CD8-positive, alpha-beta memory T cell (primary cell): ENCODE data around the gene NLGN1. TPM values are rescaled to one million over a fixed set of nuclear protein-coding genes. Genes with fewer than 3 reads are reported as not detected.

Experiments
- CTCF ChIA-PET: fragments of 350-600 bp; sonication (Branson Sonifier 250); formaldehyde crosslinking; loops from one replicate; lab custom pipeline; 2021; ENCODE audit warnings: antibody characterized with exemption; lab: Charles Lee
- POLR2A ChIA-PET: fragments of 350-600 bp; sonication (Branson Sonifier 250); formaldehyde crosslinking; loops from one replicate; lab custom pipeline; 2021; ENCODE audit warnings: antibody characterized with exemption; lab: Charles Lee
- DNase-seq, 5 donors: peaks; one replicate each; pipeline versions ENCODE4 v3.0.0 to v3.0.0-alpha.2; 2020 to 2022; ENCODE audit warnings: mixed read lengths in 1 of 5
- H3K27ac ChIP-seq: one replicate; pipeline ENCODE4 v1.7.0; 2013; ENCODE audit warnings: low read depth, mild to moderate bottlenecking, low read length, moderate library complexity
- H3K27me3 ChIP-seq: 2 replicates; pipeline ENCODE4 v1.7.0; 2013; ENCODE audit warnings: low read length, mild to moderate bottlenecking; ENCODE audit not compliant: insufficient read depth, poor library complexity, severe bottlenecking
- H3K36me3 ChIP-seq: 2 replicates; pipeline ENCODE4 v1.7.0; 2013; ENCODE audit warnings: mild to moderate bottlenecking, low read length, moderate library complexity; ENCODE audit not compliant: insufficient read depth
- H3K4me1 ChIP-seq: 2 replicates; pipeline ENCODE4 v1.7.0; 2013; ENCODE audit warnings: mild to moderate bottlenecking, low read length, moderate library complexity; ENCODE audit not compliant: insufficient read depth
- H3K4me3 ChIP-seq: 2 replicates; pipeline ENCODE4 v1.7.0; 2013; ENCODE audit warnings: mild to moderate bottlenecking, low read length
- H3K9me3 ChIP-seq: 2 replicates; pipeline ENCODE4 v1.7.0; 2013; ENCODE audit warnings: mild to moderate bottlenecking, low read length
- H3K27ac Mint-ChIP-seq, 8 donors: one replicate each; pipeline ENCODE4 v1.8.0; 2020 to 2021; ENCODE audit warnings: mixed read lengths in 8 of 8, mild to moderate bottlenecking in 6 of 8, inconsistent platforms in 3 of 8, moderate library complexity in 3 of 8
- H3K27me3 Mint-ChIP-seq, 2 donors: one replicate each; pipeline ENCODE4 v1.8.0; 2020 to 2021; ENCODE audit warnings: mixed read lengths in 2 of 2, mild to moderate bottlenecking in 1 of 2, moderate library complexity in 1 of 2
- H3K36me3 Mint-ChIP-seq, 3 donors: one replicate each; pipeline ENCODE4 v1.8.0; 2020 to 2021; ENCODE audit warnings: mixed read lengths in 3 of 3, inconsistent platforms in 1 of 3, mild to moderate bottlenecking in 1 of 3
- H3K4me1 Mint-ChIP-seq, 3 donors: one replicate each; pipeline ENCODE4 v1.8.0; 2020 to 2021; ENCODE audit warnings: mixed read lengths in 3 of 3, inconsistent platforms in 1 of 3, mild to moderate bottlenecking in 1 of 3
- H3K4me3 Mint-ChIP-seq, 7 donors: one replicate each; pipeline ENCODE4 v1.8.0; 2020 to 2021; ENCODE audit warnings: mixed read lengths in 7 of 7, mild to moderate bottlenecking in 6 of 7, moderate library complexity in 4 of 7, inconsistent platforms in 2 of 7
- H3K9me3 Mint-ChIP-seq, 5 donors: one replicate each; pipeline ENCODE4 v1.8.0; 2020 to 2022; ENCODE audit warnings: mixed read lengths in 5 of 5, mild to moderate bottlenecking in 3 of 5, moderate library complexity in 2 of 5, inconsistent platforms in 1 of 5
- polyA plus RNA-seq: library from polyadenylated mRNA; unstranded; fragments of 300-500 nt; fragmentation: Illumina TruSeq; gene quantifications from one replicate; pipeline ENCODE4 v1.2.3, GENCODE V29; 2021
- total RNA-seq, 2 experiments: library from RNA; stranded (reverse); gene quantifications; one replicate each; pipeline ENCODE4 v1.2.3, GENCODE V29; 2021

Gene NLGN1
- total and polyA plus RNA-seq, 3 experiments from 2014 or later, result not detected

DNA sequence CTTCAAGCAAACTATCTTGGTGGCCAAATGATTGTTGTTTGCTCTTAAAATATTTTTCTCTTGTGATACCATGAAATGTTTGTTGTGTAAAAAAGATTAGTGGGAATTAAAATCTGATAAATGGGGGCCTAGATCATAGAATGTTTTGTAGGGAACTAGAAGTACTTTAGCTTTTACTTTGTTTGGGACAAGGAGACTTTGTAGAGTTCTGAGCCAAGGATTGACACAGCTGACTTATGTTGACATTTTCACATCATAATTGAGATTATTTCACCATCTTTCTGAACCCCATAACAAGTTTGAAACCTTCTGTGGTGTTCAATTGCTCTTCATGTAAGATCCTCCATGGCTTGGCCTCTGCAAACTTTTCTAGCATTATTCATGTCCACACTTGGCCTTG, 235.4 kb downstream of the NLGN1 start:
- no peaks in the 10 kb centered on the region for H3K27me3 ChIP-seq
- Mint-ChIP-seq H3K4me1 (no peaks in the 10 kb centered on the region), H3K27ac (no peak overlapping the region), H3K27me3 (no peaks in the 10 kb centered on the region), H3K4me3 (no peak overlapping the region), H3K9me3 (peaks cover 0 to 18% (median 2%) of the 10 kb centered on the region in 5 donors), H3K36me3 (no peaks in the 10 kb centered on the region)
- H3K9me3 ChIP-seq, result no peaks in the 10 kb centered on the region
- no peak overlapping the region for H3K4me3 ChIP-seq
- no peaks in the 10 kb centered on the region for H3K36me3 ChIP-seq
- POLR2A ChIA-PET, result no interaction called here
- no peak overlapping the region for H3K27ac ChIP-seq
- H3K4me1 ChIP-seq, result no peaks in the 10 kb centered on the region
- CTCF ChIA-PET, result no interaction called here
- DNase-seq, result no peak

DNA sequence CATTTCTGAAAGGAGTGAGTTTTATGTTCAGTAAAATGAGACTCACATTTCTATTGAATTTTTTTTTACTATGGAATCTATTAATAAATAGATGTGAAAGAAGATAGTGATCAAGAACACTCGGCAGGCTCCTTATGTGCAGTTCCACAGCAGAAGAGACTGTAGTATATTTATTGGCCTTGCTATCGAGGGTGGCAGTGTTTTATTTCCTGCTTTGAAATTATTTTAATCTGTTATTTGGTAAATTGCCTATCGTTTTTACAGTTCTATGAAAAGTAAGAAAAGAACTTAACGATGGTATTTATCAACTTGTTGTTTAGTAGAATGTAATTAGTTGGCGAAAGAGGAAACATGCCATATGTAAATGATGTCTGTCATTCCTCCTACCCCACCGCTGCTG, 238.3 kb downstream of the NLGN1 start:
- Mint-ChIP-seq H3K36me3 (no peaks in the 10 kb centered on the region), H3K27ac (no peak overlapping the region), H3K4me3 (no peak overlapping the region), H3K9me3 (peaks cover 0 to 19% (median 2%) of the 10 kb centered on the region in 5 donors), H3K4me1 (no peaks in the 10 kb centered on the region), H3K27me3 (no peaks in the 10 kb centered on the region)
- Histone ChIP-seq H3K36me3 (no peaks in the 10 kb centered on the region), H3K27ac (no peak overlapping the region), H3K27me3 (no peaks in the 10 kb centered on the region), H3K4me1 (no peaks in the 10 kb centered on the region), H3K9me3 (no peaks in the 10 kb centered on the region), H3K4me3 (no peak overlapping the region)
- CTCF ChIA-PET, result no interaction called here
- POLR2A ChIA-PET, result no interaction called here
- no peak for DNase-seq

DNA sequence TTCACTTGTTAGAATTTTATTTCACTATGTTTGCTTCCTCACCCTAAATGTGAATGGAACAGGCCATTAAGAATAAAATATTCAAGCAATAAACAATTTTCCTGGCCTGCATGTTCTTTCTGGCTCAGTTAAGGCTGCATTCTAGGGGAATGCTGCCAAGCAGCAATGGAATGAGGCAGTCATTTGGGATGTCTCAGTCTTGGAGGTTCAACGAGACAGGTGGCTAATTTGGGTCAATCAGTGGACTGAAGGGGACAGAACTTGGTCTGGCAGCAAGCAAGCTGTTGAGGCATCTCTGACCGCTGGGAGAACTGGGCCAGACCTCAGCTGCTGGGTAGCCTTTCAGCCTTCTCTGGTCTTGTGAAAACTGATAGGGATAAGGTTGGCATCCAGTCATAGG, 241.6 kb downstream of the NLGN1 start:
- Histone ChIP-seq H3K9me3 (no peaks in the 10 kb centered on the region), H3K4me3 (no peak overlapping the region), H3K36me3 (no peaks in the 10 kb centered on the region), H3K27ac (no peak overlapping the region), H3K4me1 (no peaks in the 10 kb centered on the region), H3K27me3 (no peaks in the 10 kb centered on the region)
- Mint-ChIP-seq H3K4me1 (no peaks in the 10 kb centered on the region), H3K9me3 (peaks cover 0 to 23% (median 3%) of the 10 kb centered on the region in 5 donors), H3K4me3 (no peak overlapping the region), H3K36me3 (no peaks in the 10 kb centered on the region), H3K27me3 (no peaks in the 10 kb centered on the region), H3K27ac (no peak overlapping the region)
- POLR2A ChIA-PET, result no interaction called here
- CTCF ChIA-PET, result no interaction called here
- DNase-seq, result no peak

DNA sequence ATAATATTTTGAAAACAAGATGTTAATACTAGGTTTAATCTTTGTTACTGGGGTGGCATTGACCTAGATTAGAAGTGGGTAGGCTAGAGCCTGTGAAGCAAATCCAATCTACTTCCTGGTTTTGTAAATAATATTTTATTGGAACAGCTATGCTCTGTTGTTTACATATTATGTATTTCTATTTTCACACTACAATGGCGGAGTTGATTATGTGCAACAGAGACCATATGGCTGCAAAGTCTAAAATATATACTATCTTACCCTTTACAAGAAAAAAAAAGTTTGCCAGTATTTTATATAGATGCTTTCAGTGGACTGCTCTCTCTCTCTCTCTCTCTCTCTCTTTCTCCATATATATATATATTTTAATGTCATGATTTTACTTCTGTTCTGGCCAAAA, 244.2 kb downstream of the NLGN1 start:
- H3K27me3 ChIP-seq, result no peaks in the 10 kb centered on the region
- H3K27me3 Mint-ChIP-seq, result no peaks in the 10 kb centered on the region
- no peaks in the 10 kb centered on the region for H3K9me3 ChIP-seq
- ChIA-PET CTCF (no interaction called here), POLR2A (no interaction called here)
- H3K9me3 Mint-ChIP-seq, result peaks cover 3 to 14% (median 5%) of the 10 kb centered on the region in 5 donors
- no peak for DNase-seq
- no peaks in the 10 kb centered on the region for H3K36me3 Mint-ChIP-seq
- H3K4me1 Mint-ChIP-seq, result no peaks in the 10 kb centered on the region
- H3K4me3 Mint-ChIP-seq, result no peak overlapping the region
- H3K4me1 ChIP-seq, result no peaks in the 10 kb centered on the region
- H3K27ac ChIP-seq, result no peak overlapping the region
- H3K36me3 ChIP-seq, result no peaks in the 10 kb centered on the region
- H3K4me3 ChIP-seq, result no peak overlapping the region
- no peak overlapping the region for H3K27ac Mint-ChIP-seq

DNA sequence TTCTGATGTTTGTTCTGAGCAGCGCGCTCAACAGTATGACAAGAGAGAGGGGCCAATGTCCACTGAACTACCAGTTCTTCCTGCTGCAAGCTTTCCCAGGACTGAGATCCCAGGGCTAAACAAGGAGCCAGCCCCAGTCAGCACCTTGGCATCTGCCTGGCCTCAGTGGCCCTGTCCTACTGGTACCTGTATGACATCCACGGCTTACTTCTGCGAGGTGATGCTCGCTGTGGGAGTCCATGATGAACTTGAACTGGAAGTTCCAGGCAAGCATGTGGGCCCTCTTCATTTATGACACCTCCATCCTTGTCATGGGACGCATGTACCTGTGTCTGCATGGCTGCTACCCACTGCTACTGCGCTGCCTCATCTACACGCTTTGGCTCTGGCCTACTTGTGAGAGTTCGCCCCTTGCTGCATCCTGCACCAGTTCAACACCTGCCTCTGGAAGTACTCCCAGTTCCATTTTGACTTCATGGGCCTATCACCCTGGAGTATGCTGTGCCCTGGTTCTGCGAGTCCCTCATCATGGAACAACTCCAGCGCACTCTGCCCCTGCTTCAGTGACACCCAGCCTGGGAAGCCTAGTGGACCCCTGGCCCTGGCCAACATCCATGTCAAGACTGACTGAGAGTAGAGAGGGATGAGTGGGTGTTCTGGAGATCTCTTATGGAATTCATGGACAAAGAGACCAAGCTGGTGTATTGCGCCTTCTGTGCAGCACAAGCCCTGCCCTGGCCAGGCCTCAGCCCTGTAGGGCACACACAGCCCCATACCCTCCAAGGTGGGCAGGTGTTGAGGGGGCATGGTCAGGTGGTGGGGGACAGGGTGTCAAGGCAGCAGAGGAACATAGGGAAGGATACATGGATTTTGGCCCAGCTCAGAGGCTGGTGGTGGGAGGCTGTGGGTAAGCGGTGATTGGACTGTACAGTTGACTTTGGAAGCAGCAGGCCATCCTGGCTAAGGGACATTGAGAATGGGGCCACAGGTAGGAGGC, 246.8 kb downstream of the NLGN1 start:
- no peak overlapping the region for H3K27ac ChIP-seq
- H3K36me3 ChIP-seq, result no peaks in the 10 kb centered on the region
- DNase-seq, result no peak
- H3K36me3 Mint-ChIP-seq, result no peaks in the 10 kb centered on the region
- H3K4me3 Mint-ChIP-seq, result no peak overlapping the region
- H3K4me1 Mint-ChIP-seq, result no peaks in the 10 kb centered on the region
- peaks cover 3 to 9% (median 5%) of the 10 kb centered on the region in 5 donors for H3K9me3 Mint-ChIP-seq
- no peaks in the 10 kb centered on the region for H3K4me1 ChIP-seq
- POLR2A ChIA-PET, result no interaction called here
- no peak overlapping the region for H3K4me3 ChIP-seq
- H3K9me3 ChIP-seq, result no peaks in the 10 kb centered on the region
- CTCF ChIA-PET, result no interaction called here
- no peaks in the 10 kb centered on the region for H3K27me3 ChIP-seq
- H3K27me3 Mint-ChIP-seq, result no peaks in the 10 kb centered on the region
- H3K27ac Mint-ChIP-seq, result peak overlapping the region in 1 of 8 donors; percentile 14

DNA sequence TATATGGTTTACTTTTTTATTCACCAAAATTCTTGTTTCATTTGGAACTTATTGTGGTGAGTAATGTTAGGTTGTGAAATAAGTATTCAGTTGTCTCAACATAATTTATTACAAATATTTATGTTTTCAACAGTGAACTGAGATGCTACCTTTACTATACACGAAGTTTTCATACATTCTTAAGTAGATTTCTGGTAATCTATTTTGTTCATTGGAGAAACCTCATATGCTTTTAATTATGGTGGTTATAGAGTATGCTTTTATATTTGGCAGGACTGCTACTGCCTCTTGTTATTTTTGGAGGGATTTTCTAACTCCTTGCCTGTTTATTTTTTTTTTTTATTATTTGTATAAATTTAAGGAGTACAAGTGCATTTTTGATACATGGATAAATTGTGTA, 253.1 kb downstream of the NLGN1 start:
- H3K27ac ChIP-seq, result no peak overlapping the region
- no peaks in the 10 kb centered on the region for H3K9me3 ChIP-seq
- no peaks in the 10 kb centered on the region for H3K36me3 ChIP-seq
- Mint-ChIP-seq H3K27ac (no peak overlapping the region), H3K27me3 (no peaks in the 10 kb centered on the region), H3K4me3 (no peak overlapping the region), H3K36me3 (no peaks in the 10 kb centered on the region), H3K4me1 (no peaks in the 10 kb centered on the region), H3K9me3 (peaks cover 2 to 15% (median 6%) of the 10 kb centered on the region in 5 donors)
- no peak overlapping the region for H3K4me3 ChIP-seq
- DNase-seq, result no peak
- ChIA-PET CTCF (no interaction called here), POLR2A (no interaction called here)
- H3K27me3 ChIP-seq, result no peaks in the 10 kb centered on the region
- H3K4me1 ChIP-seq, result no peaks in the 10 kb centered on the region

DNA sequence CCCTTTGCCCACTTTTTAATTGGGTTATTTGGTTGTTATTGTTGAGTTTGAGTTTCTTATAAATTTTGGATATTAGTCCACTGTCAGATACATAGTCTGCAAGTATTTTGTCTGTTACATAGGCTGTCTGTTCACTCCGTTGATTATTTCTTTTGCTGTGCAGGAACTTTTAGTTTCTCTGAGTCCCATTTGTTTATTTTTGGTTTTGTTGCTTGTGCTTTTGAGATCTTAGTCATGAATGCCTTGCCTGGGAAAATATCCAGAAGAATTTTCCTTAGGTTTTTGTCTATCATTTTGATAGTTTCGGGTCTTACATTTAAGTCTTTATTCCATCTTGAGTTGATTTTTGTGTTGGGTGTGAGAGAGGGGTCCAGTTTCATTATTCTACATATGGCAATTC, 254.5 kb downstream of the NLGN1 start:
- Mint-ChIP-seq H3K4me1 (no peaks in the 10 kb centered on the region), H3K27me3 (no peaks in the 10 kb centered on the region), H3K4me3 (no peak overlapping the region), H3K9me3 (peaks cover under 1 to 15% (median 7%) of the 10 kb centered on the region in 5 donors), H3K27ac (no peak overlapping the region), H3K36me3 (no peaks in the 10 kb centered on the region)
- H3K27ac ChIP-seq, result no peak overlapping the region
- CTCF ChIA-PET, result no interaction called here
- no peaks in the 10 kb centered on the region for H3K9me3 ChIP-seq
- no peaks in the 10 kb centered on the region for H3K36me3 ChIP-seq
- no peak for DNase-seq
- no peaks in the 10 kb centered on the region for H3K27me3 ChIP-seq
- H3K4me1 ChIP-seq, result no peaks in the 10 kb centered on the region
- no peak overlapping the region for H3K4me3 ChIP-seq
- POLR2A ChIA-PET, result no interaction called here

DNA sequence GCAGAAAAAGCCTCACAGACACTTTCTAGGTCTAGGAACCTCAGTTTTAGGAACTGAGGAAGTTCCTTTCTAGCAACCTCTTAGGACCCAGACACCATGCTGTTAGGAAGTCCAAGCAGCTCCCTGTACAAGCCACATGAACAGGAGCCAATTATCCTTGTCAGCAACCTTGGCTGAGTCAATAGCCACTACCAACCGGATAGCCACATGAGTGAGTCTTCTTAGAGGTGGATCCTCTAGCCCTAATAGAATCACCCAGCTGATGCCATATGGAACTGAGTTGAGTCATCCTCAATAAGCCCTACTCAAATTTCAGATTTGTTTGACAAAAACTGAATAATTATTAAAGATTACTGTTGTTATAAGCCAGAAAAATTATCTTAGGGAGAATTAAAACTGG, 256.2 kb downstream of the NLGN1 start:
- H3K27me3 Mint-ChIP-seq, result no peaks in the 10 kb centered on the region
- Histone ChIP-seq H3K27me3 (no peaks in the 10 kb centered on the region), H3K4me3 (no peak overlapping the region), H3K4me1 (no peaks in the 10 kb centered on the region), H3K27ac (no peak overlapping the region), H3K9me3 (no peaks in the 10 kb centered on the region), H3K36me3 (no peaks in the 10 kb centered on the region)
- H3K36me3 Mint-ChIP-seq, result no peaks in the 10 kb centered on the region
- DNase-seq, result no peak
- CTCF ChIA-PET, result no interaction called here
- peaks cover 3 to 14% (median 8%) of the 10 kb centered on the region in 5 donors for H3K9me3 Mint-ChIP-seq
- no peak overlapping the region for H3K27ac Mint-ChIP-seq
- POLR2A ChIA-PET, result no interaction called here
- no peaks in the 10 kb centered on the region for H3K4me1 Mint-ChIP-seq
- H3K4me3 Mint-ChIP-seq, result no peak overlapping the region
